ENCODE results near the gene GJA3.

The GJA3 gene

GRCh38 chr13:20160306-20161274 lies at the start of gene GJA3:
Gene GJA3 (minus strand): TSS chr13:20161052. CDS start chr13:20143288, 17,764 bp downstream.
- DNase-seq = peak; percentile 56

DNA sequence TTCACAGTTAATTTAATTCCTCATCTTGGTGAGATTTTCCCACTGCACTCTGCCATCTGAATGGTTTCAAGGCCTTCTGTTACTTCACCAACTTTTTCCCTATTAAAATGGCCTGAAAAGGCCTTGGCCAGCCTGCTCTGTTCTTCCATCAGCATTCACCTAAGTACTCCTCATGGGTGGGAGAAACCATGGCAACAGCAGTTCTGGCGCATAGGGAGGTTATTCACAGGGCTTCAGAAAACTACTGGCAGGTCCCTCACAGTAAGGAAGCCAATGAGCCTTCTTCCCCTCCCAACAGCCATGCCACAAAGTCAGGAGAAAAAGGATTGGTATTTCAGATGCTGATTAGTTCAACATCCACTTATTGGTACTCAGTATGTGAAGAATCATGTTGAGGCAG lies 49.1 kb upstream of the GJA3 start:
- DNase-seq = no peak

DNA sequence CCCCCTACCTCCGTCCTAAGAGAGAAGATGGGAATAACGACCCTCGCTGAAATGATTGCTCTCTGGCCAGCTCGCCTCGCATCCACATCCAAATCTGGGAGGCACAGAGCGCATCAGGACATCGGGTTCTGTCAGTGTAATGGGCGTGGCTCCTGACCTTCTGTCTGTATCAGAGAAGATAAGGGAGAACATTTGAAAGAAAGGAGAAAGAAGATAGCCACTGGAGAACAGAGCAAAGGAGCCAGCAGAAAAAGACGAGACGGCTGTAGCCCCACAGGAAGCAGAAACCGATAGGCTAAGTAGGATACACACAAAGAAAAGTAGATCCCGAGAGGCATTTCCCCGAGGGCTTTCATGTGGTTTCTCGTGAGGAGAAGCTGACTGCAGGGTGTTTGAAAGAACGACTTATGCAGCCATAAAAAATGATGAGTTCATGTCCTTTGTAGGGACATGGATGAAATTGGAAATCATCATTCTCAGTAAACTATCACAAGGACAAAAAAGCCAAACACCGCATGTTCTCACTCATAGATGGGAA lies 45.9 kb upstream of the GJA3 start:
- no peak for DNase-seq

DNA sequence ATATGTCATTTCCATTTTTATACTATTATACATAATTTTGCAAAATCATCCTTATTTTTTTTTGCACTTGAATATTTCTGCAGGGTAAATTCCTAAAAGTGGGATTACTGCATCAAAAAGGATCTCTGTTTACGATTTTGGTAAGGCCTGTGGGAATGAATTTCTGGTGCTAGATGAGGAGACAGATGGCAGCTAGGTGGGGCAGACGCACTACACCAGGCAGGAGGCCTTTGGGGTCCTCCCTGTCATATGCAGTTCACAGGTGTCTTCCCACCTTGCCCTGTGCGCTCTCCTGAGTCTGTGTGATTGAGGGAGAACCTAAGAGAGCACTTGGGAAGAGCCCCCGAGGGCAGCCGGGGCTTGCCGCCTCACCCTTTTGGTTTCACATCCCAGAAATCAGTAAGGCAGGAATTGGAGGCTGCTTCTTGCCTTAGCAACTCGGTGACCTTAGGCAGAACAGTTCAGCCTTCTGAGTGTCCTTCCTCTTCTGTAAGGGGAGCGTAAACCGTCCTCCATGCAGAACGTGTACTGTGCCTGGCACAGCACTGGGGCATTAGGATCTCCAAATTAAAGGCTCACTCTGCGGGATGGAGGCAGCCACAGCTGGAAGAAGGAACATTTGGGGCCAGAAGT lies 45.3 kb upstream of the GJA3 start:
- no peak for DNase-seq

GRCh38 chr13:20198781-20199180 lies 37.9 kb upstream of the GJA3 start:
- DNase-seq = no peak

DNA sequence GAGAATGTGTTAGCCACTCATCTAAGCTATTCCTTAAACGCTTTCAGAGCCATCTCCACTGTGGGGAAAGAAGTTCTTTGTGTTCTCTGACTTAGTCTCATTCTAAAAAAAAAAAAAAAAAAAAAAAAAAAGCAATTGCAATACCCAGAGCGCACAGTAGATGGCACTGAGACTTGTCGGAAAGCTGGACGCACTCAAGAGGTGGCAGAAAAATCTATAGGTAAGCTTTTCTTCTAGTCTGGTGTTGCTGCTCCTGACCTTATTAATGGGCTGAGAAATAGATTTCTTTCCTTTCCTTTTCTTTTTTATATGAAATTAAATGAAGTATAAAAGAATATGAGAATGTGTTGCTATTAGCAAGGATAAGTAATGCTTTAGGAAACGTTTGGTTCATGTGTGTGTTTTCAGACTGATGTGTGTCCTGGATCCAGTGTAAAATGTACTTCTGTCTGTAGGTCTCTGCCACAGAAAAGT lies 36.5 kb upstream of the GJA3 start:
- DNase-seq = no peak

DNA sequence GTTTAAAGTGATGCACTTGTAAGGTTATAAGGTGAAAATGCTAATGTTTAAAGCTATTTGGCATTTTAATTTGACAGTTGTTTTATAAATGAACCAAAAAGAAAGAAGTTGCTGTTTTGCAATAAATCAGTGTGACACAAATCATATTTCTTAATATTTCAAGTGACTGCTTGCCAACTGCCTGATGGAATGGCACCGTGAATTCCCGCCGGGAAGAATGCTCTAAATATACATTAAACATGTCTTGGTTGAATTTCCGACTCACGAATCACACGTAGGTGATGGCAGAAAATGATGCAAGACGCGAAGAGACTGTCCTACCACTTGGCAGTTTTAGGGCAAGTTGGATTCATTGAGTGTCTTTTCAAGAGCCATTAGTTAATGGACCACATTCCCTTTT lies 34.9 kb upstream of the GJA3 start:
- DNase-seq = no peak

DNA sequence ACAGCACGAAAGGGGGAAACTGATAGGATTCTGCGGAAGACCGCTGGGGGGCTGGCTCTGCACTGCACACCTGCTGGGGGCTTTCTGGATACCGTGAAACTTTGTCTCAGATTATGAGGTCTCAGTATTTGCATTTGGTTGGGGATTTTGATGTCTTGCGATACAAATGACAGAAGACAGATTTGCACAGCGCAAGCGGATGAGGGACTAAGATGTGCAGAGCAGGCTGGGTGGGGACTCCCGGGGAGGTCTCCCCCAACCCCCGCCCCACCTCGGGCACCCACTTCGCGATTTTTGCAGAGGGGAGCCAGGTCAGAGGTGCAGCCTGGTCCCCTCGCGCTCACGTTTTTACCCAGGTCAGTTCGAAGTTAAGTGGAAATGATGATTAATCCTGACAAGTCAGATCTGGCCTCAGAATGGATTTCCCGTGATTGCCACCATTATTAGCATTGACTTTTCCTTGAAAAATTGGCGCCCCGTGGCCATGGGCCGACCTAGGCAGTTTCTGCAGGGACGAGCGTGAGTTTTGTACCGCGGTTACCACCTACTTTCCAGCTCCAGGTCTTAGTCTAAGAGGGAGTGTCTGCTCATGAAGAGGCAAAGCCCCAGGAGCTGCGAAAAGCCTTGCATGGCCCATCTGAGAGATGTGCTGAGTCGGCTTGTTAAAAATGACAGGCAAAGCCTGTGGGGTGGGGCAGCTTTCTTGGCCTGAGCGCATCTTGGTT lies 33.2 kb upstream of the GJA3 start:
- no peak for DNase-seq

DNA sequence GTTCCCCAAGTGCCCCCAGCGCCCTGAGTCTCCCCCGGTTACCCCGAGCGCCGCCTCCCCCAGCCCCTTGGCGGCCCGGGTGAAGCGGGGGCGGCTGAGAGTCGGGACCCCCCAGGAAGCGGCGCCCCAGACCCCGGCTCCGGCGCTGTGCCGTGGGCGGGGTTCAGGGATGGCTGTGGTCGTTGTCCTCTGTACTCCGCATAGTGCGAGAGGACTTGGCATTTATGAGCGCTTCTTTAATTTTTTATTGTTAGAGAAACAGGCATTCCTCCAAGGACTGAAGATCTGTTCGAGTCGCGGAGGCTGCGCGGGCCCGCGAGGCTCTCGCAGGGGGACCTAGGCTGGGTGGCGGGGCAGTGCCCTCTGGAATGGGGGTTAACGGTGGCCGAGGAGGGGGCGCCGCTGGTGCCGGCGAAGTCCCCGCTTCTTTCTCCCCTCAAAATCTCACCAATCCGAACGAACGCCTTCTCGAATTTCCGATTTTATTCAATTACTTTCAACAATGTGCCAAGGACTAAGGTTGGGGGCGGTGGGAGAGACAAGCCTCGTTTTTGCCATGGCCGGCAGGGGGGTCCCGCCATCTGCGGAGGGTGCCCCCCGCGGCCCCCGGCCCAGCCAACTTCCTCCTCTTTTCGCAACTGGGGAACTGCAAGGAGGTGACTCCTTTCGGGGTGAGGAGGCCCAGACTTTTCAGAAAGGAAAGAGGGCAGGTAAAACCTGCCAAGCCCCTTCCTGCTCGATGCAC lies 32.5 kb upstream of the GJA3 start:
- no peak for DNase-seq

- no peak for DNase-seq
Measured at GRCh38 chr13:20192836-20193161, 31.9 kb upstream of the GJA3 start, which contains the start of gene GJB2. Gene GJB2 (minus strand): TSS chr13:20192938. CDS start chr13:20189581, 3,357 bp downstream.

DNA sequence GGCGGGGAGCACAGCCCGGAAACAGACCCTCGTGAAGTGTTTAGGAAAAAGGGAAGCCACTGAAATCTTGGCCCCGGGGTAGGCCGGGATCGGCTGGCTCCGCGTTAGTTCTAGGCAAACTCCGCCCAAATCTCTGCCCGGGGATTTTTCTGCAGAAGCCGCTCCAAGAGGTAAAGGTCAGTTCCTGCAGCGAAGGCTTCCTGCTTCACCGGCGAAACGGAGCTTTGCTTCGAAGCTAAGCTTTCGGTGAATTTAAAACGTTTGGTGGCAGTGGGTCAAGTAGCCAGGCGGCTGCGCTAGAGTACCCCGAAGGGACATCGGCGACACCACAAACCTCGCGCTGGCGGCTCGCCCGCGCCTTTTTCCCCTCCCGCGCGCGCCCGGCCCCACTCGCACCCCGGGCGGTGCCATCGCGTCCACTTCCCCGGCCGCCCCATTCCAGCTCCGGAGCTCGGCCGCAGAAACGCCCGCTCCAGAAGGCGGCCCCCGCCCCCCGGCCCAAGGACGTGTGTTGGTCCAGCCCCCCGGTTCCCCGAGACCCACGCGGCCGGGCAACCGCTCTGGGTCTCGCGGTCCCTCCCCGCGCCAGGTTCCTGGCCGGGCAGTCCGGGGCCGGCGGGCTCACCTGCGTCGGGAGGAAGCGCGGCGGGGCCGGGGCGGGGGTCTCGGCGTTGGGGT lies 31.4 kb upstream of the GJA3 start:
- no peak for DNase-seq

DNA sequence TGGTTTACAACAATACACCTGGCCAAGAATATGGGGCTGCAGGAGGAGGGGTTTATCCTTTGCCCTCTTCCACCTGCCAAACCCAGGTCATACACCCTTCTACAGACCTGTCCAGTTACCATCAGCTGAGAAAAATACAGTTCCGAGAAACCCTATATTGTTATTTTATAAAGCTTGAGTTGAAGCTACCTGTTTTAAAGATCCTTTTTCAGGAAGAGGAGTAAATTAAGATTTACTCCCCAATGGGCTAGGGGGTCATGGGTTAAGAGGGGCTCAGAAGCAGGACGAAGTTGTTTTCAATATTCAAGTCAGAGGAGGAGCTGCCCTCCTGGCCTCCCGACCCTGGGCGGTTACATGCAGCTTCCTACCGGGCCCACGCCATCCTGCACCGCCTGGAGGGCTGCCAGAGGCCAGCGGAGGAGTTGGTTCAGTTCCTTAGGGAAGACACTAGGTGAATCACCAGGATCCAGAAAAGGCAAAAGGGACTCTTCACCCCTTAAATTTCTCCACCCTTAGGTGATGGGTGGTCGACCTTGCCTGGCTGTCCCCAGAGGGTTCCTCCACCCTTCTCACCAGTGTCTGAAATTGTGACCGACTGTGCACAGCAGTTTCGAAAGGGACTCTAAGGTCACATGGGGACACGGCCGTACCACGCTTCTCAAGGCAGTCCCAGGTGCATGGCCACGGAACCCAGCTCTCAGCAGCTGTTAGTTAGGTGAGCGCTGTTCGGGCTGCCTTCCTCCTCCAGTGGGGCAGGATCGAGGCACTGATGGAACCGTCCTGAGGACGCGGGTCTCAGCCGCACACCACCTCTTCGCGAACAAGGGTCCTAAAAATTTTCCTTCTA lies 30.7 kb upstream of the GJA3 start:
- DNase-seq = no peak

DNA sequence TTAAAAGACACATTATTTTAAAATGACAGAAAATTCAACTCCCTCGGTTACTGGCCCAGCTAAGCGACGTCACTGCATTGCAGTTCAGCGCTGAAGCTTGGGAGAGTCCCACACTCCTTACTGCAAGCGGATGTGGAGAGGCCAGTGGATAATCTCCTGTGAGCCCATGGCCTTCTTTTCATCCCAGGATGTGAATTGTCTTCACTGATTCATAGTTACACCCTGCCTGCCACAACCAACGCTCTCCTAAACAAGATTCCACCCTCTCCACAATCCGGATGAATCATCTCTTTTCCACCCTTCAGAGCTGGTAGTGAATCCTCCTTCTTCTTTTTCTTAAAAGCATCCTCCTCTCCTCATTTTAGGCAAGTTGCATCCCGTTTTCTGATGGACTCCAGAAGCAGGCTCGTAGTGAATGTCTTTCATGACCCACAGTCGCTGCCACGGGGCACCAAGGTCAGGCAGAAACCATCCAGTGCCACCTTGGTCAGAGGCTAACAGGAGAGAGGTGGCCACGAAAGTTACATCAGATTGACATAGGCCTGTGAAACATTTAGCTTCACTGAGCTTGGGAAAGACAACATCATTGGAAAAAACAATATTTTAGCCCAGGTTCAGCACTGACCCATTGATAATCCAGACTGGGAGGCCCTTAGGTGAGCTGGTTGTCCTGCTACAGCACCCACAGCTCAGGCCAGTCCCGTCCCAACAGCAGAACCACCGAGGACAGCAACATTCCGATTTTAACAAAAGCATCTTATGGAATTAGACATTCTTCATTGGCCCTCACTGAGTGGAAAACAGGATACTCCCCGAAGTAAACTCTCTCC lies 29.8 kb upstream of the GJA3 start:
- no peak for DNase-seq

DNA sequence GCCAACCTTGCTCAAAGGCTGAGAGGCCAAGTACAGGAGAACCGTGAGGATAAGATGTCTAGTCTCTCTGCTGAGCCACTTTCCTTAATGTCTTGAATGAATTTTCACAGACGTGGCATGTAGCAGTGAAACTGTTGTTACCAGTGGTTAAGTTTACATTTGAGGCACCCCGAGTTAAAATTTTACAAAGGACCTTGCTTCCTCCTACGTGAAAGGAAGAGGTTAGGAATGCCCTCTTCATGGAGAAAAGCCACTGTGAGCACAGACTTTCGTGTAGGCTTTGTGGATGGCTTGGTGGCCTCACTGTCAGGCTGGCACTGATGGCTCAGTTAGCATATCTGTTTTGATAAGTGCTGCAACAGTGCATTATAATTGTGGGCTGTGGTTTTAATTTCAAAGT lies 29.2 kb upstream of the GJA3 start:
- DNase-seq = no peak

GRCh38 chr13:20188667-20189553 lies 28.1 kb upstream of the GJA3 start:
- no peak for DNase-seq

GRCh38 chr13:20186771-20187170 lies 25.9 kb upstream of the GJA3 start:
- DNase-seq = no peak

DNA sequence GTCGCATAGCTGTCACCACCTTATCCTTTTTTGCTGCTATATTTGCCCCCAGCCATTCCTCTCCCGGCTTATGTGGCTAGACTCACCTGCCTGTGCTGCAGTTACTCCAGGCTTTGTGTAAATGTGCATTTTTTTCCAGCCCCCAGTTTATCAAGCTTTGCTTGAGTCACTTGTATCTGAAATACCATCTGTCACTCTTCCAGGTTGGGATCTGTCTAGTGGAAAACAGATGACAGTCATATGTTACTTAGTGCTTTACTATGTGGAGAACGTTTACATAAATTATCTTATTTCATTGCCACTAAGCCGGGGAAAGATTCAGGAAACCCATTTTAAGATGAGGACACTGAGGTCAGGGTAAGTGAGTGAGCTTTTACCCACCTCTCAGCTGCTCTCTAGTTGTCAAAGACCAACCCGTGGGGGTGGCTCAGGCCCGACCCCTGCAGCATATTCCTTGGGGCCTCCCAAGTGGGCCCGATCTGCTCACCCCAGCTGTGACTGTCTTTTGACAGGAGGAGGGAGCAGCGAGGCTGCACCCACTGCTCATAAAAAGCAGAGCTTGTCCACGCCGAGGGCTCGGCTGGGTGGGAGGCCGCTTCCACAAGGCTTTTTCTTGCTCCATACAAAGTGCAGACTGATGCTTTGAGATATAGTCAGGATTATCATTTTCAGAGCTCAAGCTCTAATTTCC lies 24.7 kb upstream of the GJA3 start:
- DNase-seq = no peak

- no peak for DNase-seq
Measured at GRCh38 chr13:20182231-20182846, 21.5 kb upstream of the GJA3 start.
